HG02571 (cell line): ENCODE data around the gene RTN4.
"Not testable (repeated sequence)": the region's sequence is repeated elsewhere in the genome, so short reads cannot be mapped to it uniquely, and the experiment has no call there.

Source experiments
- ATAC-seq: cut with Tn5 transposase; IDR thresholded peaks from one replicate; pipeline ENCODE4 v1.9.1; 2021; ENCODE audit warnings: mild to moderate bottlenecking, moderate library complexity; ENCODE audit not compliant: unreplicated experiment

The RTN4 gene

DNA sequence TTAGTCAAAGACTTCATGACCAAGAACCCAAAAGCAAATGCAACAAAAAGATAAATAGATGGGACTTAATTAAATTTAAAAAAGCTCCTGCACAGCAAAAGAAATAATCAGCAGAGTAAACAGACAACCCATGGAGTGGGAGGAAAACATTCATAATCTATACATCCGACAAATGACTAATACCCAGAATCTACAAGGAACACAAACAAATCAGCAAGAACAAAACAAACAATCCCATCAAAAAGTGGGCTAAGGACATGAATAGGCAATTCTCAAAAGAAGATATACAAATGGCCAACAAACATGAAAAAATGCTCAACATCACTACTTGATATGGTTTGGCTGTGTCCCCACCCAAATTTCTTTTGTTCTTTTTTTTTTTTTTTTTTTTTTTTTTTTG lies 25.8 kb upstream of the RTN4 start:
- ATAC-seq = not testable (repeated sequence)

DNA sequence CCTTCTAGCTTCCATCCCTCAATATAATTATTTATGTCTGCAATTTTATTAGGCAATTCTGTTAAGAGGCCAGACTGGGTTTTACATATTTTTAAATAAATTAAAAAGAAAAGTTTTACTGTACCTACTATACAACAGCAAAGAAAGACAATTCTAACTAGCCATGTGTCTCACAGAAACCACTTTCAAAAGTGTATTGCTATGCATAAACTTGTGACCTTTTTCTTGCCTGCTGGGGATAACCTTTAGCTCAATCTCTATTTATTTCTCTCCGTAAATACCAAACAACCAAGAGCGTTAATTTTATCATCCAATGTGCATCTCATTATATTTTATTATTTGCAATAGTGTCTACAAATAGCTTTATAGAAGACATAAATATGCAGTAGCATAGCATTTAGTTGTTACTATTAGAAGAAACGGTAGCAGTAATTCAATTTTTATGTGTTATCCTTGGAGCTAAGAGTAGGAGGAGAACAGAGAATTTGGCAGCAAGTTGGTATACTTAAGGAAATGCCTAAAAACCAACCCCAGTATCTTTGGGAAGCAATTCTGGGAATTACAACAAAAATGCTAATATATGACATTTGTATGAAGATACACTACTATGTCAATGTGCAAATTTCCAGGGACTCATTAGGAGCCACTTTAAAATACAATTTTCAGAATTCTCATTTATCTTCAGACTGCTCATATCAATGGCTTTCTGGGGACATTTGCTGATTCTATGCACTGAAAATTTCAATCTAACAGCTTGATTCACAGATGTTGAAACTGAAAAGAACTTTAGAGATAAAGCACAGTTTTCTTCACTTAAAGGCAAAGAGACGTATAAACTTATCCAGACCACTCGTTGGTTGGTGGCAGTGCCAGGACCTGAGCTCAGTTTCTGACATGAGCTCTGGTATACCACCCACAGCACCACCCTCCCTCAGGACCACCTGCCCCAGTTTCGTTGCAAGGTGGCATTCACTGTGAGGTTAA lies 23.0 kb upstream of the RTN4 start:
- ATAC-seq = no peak

DNA sequence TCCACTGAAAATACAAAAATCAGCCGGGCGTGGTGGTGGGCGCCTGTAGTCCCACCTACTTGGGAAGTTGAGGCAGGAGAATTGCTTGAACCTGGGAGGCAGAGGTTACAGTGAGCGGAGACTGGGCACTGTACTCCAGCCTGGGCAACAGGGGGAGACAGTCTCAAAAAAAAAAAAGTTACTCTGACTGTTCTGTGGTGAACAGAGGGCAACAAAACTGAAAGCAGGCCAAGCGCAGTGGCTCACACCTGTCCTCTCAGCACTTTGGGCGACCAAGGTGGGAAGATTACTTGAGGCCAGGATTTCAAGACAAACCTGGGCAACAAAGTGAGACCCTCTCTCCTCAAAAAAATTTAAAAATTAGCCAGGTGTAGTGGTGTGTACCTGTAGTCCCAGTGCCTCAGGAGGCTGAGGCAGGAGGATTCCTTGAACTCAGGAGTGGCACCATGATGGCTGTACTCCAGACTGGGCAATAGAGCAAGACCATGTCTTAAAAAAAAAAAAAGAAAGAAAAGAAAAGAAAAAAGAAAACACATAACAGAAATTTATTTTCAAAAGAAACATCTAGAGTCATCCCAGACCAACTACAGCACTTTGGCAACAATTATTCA lies 13.6 kb upstream of the RTN4 start:
- ATAC-seq = no peak

- no peak for ATAC-seq
These were observed 13.0 kb upstream of the RTN4 start for GRCh38 chr2:55063226-55063625.

- no peak for ATAC-seq
These were observed 12.5 kb upstream of the RTN4 start for GRCh38 chr2:55062754-55063153.

- no peak for ATAC-seq
These were observed 11.5 kb upstream of the RTN4 start for GRCh38 chr2:55061523-55062344.

- ATAC-seq = no peak
These were observed 9.5 kb upstream of the RTN4 start for GRCh38 chr2:55059793-55060192.

DNA sequence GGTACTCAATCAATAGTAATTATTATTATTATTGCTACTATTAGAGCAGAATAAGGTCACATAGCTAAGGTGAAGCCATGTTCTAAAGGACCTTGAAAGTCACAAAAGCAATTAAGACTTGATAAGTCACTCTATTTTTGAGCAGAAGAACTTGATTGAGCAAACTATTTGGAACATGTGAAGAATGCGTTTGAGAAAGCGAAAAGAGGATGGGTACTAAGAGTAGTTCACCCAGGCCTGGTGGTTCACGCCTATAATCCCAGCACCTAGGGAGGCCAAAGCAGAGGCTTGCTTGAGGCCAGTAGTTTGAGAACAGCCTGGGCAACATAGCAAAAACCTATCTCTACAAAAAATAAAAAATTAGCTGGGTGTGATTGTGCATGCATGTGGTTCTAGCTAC lies 7.2 kb upstream of the RTN4 start:
- no peak for ATAC-seq

DNA sequence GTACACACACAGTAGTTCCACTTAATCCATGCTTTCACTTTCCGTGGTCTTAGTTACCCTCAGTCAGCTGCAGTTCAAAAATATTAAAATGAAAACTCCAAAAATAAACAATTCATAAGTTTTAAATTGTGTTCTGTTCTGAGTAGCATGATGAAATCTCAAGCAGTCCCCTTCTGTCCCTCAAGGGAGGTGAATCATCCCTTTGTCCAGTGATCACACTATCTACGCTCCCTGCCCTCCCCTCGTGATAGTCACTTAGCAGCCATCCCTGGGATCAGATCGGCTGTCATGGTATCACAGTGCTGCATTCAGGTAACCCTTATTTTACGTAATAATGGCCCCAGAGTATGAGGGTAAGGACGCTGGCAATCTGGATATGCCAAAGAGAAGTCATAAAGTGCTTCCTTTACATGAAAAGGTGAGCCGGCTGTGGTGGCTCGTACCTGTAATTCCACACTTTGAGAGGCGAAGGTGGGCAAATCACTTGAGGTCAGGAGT lies 5.8 kb upstream of the RTN4 start:
- no peak for ATAC-seq

GRCh38 chr2:55054106-55054875 lies 4.0 kb upstream of the RTN4 start:
- ATAC-seq = no peak

DNA sequence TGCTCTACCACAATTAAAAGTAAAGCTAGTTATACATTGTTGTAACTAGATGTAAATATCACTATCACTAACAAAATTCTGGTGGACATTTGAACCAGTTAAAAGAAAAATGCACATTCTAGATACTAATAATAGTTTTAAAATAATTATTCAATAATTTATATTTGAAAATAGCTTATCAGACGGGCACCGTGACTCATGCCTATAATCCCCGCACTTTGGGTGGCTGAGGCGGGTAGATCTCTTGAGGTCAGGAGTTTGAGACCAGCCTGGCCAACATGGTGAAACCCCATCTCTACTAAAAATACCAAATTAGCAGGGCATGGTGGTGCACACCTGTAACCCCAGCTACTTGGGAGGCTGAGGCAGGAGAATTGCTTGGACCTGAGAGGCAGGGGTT lies 3.0 kb upstream of the RTN4 start:
- ATAC-seq = not testable (repeated sequence)

- no peak for ATAC-seq
These were observed 2.1 kb upstream of the RTN4 start for GRCh38 chr2:55052129-55053061.

GRCh38 chr2:55051026-55051866 lies 995 bp upstream of the RTN4 start:
- no peak for ATAC-seq

GRCh38 chr2:55049821-55050099 lies 491 bp downstream of the RTN4 start:
- ATAC-seq = no peak

DNA sequence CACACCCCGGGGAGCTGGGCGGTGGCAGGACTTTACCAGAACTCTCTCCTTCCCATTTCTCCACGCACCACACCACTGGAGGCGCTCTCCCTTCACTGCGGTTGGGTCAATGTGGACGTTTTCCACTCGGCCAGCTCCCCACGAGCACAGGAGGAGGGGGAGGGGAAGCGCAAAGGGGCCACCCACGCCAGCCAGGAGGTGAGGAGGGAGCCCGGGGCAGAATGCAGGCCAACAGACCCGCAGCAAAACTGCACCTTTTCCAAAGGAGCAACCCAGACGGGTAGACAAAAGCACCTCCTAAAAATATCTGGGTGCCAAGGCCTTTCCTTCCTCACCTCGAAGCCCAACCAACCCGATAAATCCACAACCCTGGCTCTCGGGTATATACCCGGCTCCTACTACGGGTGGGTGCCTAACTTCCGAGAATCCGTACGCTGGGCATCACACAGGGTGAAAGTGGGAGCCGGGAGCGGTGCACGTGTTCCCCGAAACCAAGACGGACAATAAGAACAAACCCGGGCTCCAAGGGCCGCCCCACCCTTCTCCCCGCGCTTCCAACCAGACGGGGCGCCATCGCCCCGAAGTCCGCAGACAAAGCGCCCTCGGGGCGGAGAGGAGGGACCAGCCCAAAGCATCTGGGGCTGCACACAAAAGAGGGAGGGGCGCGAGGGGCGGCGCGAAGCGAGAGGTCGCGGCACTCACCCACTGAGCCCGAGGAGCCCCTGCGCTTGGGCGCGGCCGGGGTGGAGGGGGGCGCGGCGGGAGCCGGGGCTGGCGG lies 1.0 kb downstream of the RTN4 start:
- ATAC-seq = no peak

DNA sequence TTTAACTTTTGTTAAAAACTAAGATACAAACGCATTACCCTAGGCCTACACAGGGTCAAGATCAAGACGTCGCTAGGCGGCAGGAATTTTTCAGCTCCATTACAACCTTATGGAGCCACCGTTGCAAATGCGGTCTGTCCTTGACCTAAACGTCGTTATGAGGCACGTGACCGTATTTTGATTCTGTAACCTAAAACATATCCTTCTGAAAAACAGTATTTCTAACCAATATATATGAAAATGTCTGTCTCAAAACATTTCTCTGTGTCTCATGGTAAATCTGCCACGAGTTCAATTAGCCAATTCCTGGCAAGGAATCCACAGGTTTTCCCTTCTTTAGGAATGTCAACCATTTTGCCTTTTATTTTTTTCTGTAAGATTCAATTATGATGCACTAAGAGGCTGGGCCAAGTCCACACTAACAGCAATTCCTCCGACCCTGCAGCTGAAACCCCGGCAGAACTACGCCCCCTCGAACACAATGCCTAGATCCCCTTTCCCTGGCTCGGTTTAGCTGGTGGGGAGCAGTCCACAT lies 1.7 kb downstream of the RTN4 start:
- ATAC-seq = no peak

- no peak for ATAC-seq
These were observed 2.5 kb downstream of the RTN4 start for GRCh38 chr2:55047677-55048299.
